RWPE1 (cell line): ENCODE measurements around the gene UCP1.
"Not testable (repeated sequence)": the region's sequence is repeated elsewhere in the genome, so short reads cannot be mapped to it uniquely, and the experiment has no call there.

Experiments
- CTCF ChIA-PET: fragments of 350-600 bp; sonication (Branson Sonifier 250); formaldehyde crosslinking; extraction: SDS; loops from one replicate; lab custom pipeline; 2021; lab: Yijun Ruan, JAX
- POLR2A ChIA-PET: fragments of 400-600 bp; formaldehyde crosslinking; extraction: SDS; loops from one replicate; lab custom pipeline; 2020; ENCODE audit warnings: antibody characterized with exemption; ENCODE audit not compliant: low non-redundant PET; lab: Yijun Ruan, JAX
- DNase-seq: peaks from one replicate; pipeline ENCODE4 v3.0.0; 2012; ENCODE audit warnings: low spot score
- H3K27ac ChIP-seq: fragments of 450-650 bp; 2 replicates; pipeline ENCODE4 v1.5.1; 2017
- CTCF ChIP-seq: fragments of 450-650 bp; conservative IDR thresholded peaks from 2 replicates; pipeline ENCODE4 v1.5.1; 2017; ENCODE audit warnings: low read depth, mild to moderate bottlenecking

Gene UCP1

GRCh38 chr4:140523857-140524742 is 44.7 kb downstream of the UCP1 start, which contains the start of gene ELMOD2:
ELMOD2 (plus strand) TSS chr4:140524168; CDS start chr4:140525429, 1,261 bp downstream.
- peak; percentile 96 for TF ChIP-seq CTCF
- DNase-seq = peak; percentile 99
- ChIA-PET POLR2A (no interaction called here), CTCF (interaction anchor here (0.6 to 0.9 kb wide), 4 partner anchors 47 to 194 kb away, joined by 3 to 4 read pairs (median 3); no protein-coding TSS in a partner anchor)
- peak within 1 kb of the TSS; percentile 80 for H3K27ac ChIP-seq

- TF ChIP-seq CTCF = no peak
- ChIA-PET CTCF (interaction anchor here (0.6 kb wide), 1 partner anchor 46 kb away, joined by 4 read pairs; no protein-coding TSS in a partner anchor), POLR2A (no interaction called here)
- no peak overlapping the region for H3K27ac ChIP-seq
- DNase-seq = no peak
Observed at GRCh38 chr4:140523370-140523856, 45.3 kb downstream of the UCP1 start.

GRCh38 chr4:140515423-140515822 is 53.3 kb downstream of the UCP1 start:
- no peak for DNase-seq
- CTCF ChIA-PET = no interaction called here
- TF ChIP-seq CTCF = no peak
- H3K27ac ChIP-seq = no peak overlapping the region
- POLR2A ChIA-PET = no interaction called here

GRCh38 chr4:140513765-140514164 is 55.0 kb downstream of the UCP1 start:
- POLR2A ChIA-PET, H3K27ac ChIP-seq, DNase-seq, CTCF ChIA-PET: not testable (repeated sequence)
